GM12878 (cell line): Measurements from ENCODE around the gene SULT2B1. TPM values are rescaled to one million over a fixed set of nuclear protein-coding genes. Genes with fewer than 3 reads are reported as not detected.

Experiments used
- ATAC-seq: fragments of 200-7000 bp; cut with Tn5 transposase; 3 replicates; pipeline ENCODE4 v1.9.1; 2020; ENCODE audit warnings: mild to moderate bottlenecking, moderate library complexity
- BruUV-seq: library from RNA; stranded (reverse); fragments of 400-500 nt; replicated peaks from 2 replicates; lab custom pipeline; 2021; lab: Mats Ljungman, UMichigan
- CTCF ChIA-PET: fragments of 300-600 bp; sonication (Branson Sonifier 250); formaldehyde crosslinking; extraction: SDS; loops from one replicate; lab custom pipeline; 2021; ENCODE audit warnings: inconsistent platforms; lab: Yijun Ruan, JAX
- POLR2A ChIA-PET: fragments of 350-600 bp; formaldehyde crosslinking; extraction: SDS; loops from one replicate; lab custom pipeline; 2021; ENCODE audit warnings: inconsistent platforms; lab: Charles Lee
- RAD21 ChIA-PET: fragments of 300-600 bp; sonication (Branson Sonifier 250); formaldehyde crosslinking; loops from one replicate; lab custom pipeline; 2023; ENCODE audit warnings: antibody characterized with exemption; ENCODE audit not compliant: unreplicated experiment; lab: Charles Lee
- SMC1A ChIA-PET: fragments of 300-600 bp; sonication (Branson Sonifier 250); formaldehyde crosslinking; loops from one replicate; lab custom pipeline; 2023; ENCODE audit not compliant: unreplicated experiment, uncharacterized antibody; lab: Charles Lee
- DNase-seq: peaks from one replicate; pipeline ENCODE4 v3.0.0-alpha.2; 2011; ENCODE audit warnings: low read depth, low spot score
- FAIRE-seq: peaks from 3 replicates; lab custom pipeline; 2011; peaks lifted over from hg19 to GRCh38; lab: Jason Lieb, UNC
- H2AFZ ChIP-seq: 2 replicates; pipeline ENCODE4 v1.6.0; 2011; ENCODE audit warnings: low read depth, low read length, control low read depth; ENCODE audit not compliant: control insufficient read depth
- H3K27ac ChIP-seq: 2 replicates; pipeline ENCODE4 v1.5.1; 2011; ENCODE audit warnings: control low read depth; ENCODE audit not compliant: control insufficient read depth, insufficient read depth
- H3K27me3 ChIP-seq, 2 experiments: replicated peaks in 1 of 2; 2 replicates each; pipeline versions ENCODE4 v1.6.0 to v1.6.1; 2011; ENCODE audit warnings: low read length in 1 of 2; ENCODE audit not compliant: control insufficient read depth in 2 of 2, insufficient read depth in 2 of 2
- H3K36me3 ChIP-seq, 2 experiments: 2 replicates each; pipeline ENCODE4 v1.5.1; 2011; ENCODE audit warnings: low read length in 1 of 2; ENCODE audit not compliant: control insufficient read depth in 2 of 2, insufficient read depth in 2 of 2
- H3K4me1 ChIP-seq: 2 replicates; pipeline ENCODE4 v1.6.1; 2011; ENCODE audit warnings: mild to moderate bottlenecking, low read length, moderate library complexity, mixed read lengths; ENCODE audit not compliant: control insufficient read depth, insufficient read depth
- H3K4me2 ChIP-seq: 2 replicates; pipeline ENCODE4 v1.6.0; 2011; ENCODE audit warnings: control low read depth; ENCODE audit not compliant: control insufficient read depth, insufficient read depth
- H3K4me3 ChIP-seq: fragments of 200-600 bp; sonication (generic); 2 replicates; pipeline ENCODE4 v1.5.1; 2016
- H3K79me2 ChIP-seq: 2 replicates; pipeline ENCODE4 v1.6.0; 2011; ENCODE audit warnings: low read length; ENCODE audit not compliant: control insufficient read depth, insufficient read depth
- H3K9ac ChIP-seq: 2 replicates; pipeline ENCODE4 v1.8.0; 2011; ENCODE audit warnings: low read length, control low read depth, mixed read lengths; ENCODE audit not compliant: control insufficient read depth, insufficient read depth
- H3K9me3 ChIP-seq: replicated peaks from 3 replicates; pipeline ENCODE4 v1.5.1; 2011; ENCODE audit warnings: mild to moderate bottlenecking, low read length; ENCODE audit not compliant: control insufficient read depth, insufficient read depth
- H4K20me1 ChIP-seq: 2 replicates; pipeline ENCODE4 v1.6.0; 2011; ENCODE audit not compliant: control insufficient read depth, insufficient read depth
- BACH1 ChIP-seq: fragments of 450-650 bp; IDR thresholded peaks from 2 replicates; pipeline ENCODE4 v1.6.1; 2017; ENCODE audit warnings: mild to moderate bottlenecking, borderline replicate concordance
- DPF2 ChIP-seq: fragments of 450-650 bp; IDR thresholded peaks from 2 replicates; pipeline ENCODE4 v1.6.1; 2017; ENCODE audit warnings: mild to moderate bottlenecking
- LARP7 ChIP-seq: fragments of 450-650 bp; IDR thresholded peaks from 2 replicates; pipeline ENCODE4 v1.6.1; 2017; ENCODE audit warnings: mild to moderate bottlenecking
- SPI1 ChIP-seq: IDR thresholded peaks from 2 replicates; pipeline ENCODE4 v1.6.1; 2011; ENCODE audit warnings: low read depth, mild to moderate bottlenecking, low read length, moderate library complexity, borderline replicate concordance; ENCODE audit not compliant: insufficient read depth
- WGBS: methylation state at CpG from one replicate; pipeline ENCODE4 v1.1.6; 2016; ENCODE audit warnings: low lambda C conversion rate; ENCODE audit not compliant: insufficient replicate concordance, insufficient coverage; ENCODE audit errors: missing lambda C conversion rate; 5-methylcytosine and 5-hydroxymethylcytosine counted together
- in situ Hi-C: fragments of 300-500 bp; cut with MboI; formaldehyde crosslinking; loops from 9 replicates; pipeline ENCODE4 v1.14.3; 2018; ENCODE audit warnings: mixed read lengths
- intact Hi-C: fragments of 100-400 bp; cut with micrococcal nuclease; formaldehyde crosslinking; loops from one replicate; pipeline ENCODE4 v1.14.2; 2022; ENCODE audit not compliant: unreplicated experiment
- polyA plus RNA-seq, 11 experiments: library from polyadenylated mRNA; depleted of rRNA in 4 of 11; unstranded in 6 of 11; stranded (reverse) in 5 of 11; fragments of >200 nt; fragmentation: Nextera tagmentation in 4 of 11; fragmentation: Illumina TruSeq in 1 of 11; extraction: Ambion mirVana in 4 of 11; extraction: Trizol in 1 of 11; gene quantifications; 1 replicate in 1 of 11; 2 replicates in 10 of 11; pipeline versions ENCODE4 v1.2.1 to v1.2.3, GENCODE V29; 2011 to 2016; ENCODE audit warnings: inconsistent platforms in 2 of 11, missing spikeins in 2 of 11, low read depth in 1 of 11
- total RNA-seq, 4 experiments: library from RNA; depleted of rRNA in 3 of 4; stranded (reverse); fragments of >200 nt in 3 of 4; fragmentation: Illumina TruSeq in 1 of 4; extraction: Trizol in 1 of 4; gene quantifications; 2 replicates each; pipeline versions ENCODE4 v1.2.1 to v1.2.3, GENCODE V29; 2013 to 2021
- TF ChIP-seq, protein P1 (sequence below): fragments of 450-650 bp; IDR thresholded peaks from 2 replicates; pipeline ENCODE4 v1.6.1; 2016; ENCODE audit warnings: mild to moderate bottlenecking
- TF ChIP-seq, protein P2 (sequence below): IDR thresholded peaks from 2 replicates; pipeline ENCODE4 v1.6.1; 2011; ENCODE audit warnings: low read depth, mild to moderate bottlenecking, low read length, moderate library complexity, borderline replicate concordance; ENCODE audit errors: extremely low read depth
- TF ChIP-seq, protein P3 (sequence below): fragments of 450-650 bp; IDR thresholded peaks from 2 replicates; pipeline ENCODE4 v1.6.1; 2018; ENCODE audit warnings: borderline replicate concordance, mild to moderate bottlenecking; ENCODE audit not compliant: partially characterized antibody
- TF ChIP-seq, protein P4 (sequence below): fragments of 450-650 bp; IDR thresholded peaks from 2 replicates; pipeline ENCODE4 v1.6.1; 2016; ENCODE audit warnings: mild to moderate bottlenecking, moderate library complexity, borderline replicate concordance

The SULT2B1 gene
- total and polyA plus RNA-seq, 10 of the 15 experiments (the other 5 are each of a cell fraction or from before 2014, with no cell fraction given) = 0.11 to 0.14 TPM; not detected in 8

DNA sequence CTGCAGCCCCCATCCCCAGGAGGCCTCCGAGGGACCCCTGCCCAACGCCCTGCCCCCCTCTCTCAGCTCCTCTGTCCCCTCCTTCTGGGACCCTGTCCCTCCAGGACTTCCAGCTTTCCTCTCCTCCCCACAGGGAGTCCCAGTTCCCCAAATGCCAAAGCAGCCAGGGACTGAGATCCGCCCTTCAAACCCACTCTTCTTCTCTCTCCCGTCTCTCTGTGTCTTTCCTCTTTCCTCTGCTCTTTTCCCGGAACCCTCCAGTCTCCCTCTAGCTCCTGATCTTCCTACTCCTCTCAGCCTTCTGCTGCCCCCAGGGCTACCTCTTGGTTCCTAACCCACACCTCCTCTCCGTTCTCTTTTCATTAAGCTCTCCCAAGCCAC is 93.6 kb downstream of the SULT2B1 start:
- Histone ChIP-seq H4K20me1 (no peaks in the 10 kb centered on the region), H3K4me2 (peak overlapping the region; percentile 97), H3K9me3 (no peaks in the 10 kb centered on the region), H2AFZ (peak overlapping the region; percentile 88), H3K27ac (peak overlapping the region; percentile 15; the same call in 1 of the 2 replicates), H3K4me1 (peaks cover 20% of the 10 kb centered on the region), H3K9ac (peak overlapping the region; percentile 37; the same call in 1 of the 2 replicates), H3K36me3 (no peaks in the 10 kb centered on the region), H3K79me2 (no peaks in the 10 kb centered on the region), H3K4me3 (peak overlapping the region; percentile 91; the same call in 1 of the 2 replicates), H3K27me3 (no peaks in the 10 kb centered on the region)
- BruUV-seq = no TSS peak
- ATAC-seq (no peak; the same call in 2 of the 3 replicates), FAIRE-seq (no peak), DNase-seq (no peak)
- TF ChIP-seq, protein P1, sequence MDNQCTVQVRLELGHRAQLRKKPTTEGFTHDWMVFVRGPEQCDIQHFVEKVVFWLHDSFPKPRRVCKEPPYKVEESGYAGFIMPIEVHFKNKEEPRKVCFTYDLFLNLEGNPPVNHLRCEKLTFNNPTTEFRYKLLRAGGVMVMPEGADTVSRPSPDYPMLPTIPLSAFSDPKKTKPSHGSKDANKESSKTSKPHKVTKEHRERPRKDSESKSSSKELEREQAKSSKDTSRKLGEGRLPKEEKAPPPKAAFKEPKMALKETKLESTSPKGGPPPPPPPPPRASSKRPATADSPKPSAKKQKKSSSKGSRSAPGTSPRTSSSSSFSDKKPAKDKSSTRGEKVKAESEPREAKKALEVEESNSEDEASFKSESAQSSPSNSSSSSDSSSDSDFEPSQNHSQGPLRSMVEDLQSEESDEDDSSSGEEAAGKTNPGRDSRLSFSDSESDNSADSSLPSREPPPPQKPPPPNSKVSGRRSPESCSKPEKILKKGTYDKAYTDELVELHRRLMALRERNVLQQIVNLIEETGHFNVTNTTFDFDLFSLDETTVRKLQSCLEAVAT = 0 out of 2 replicates have a peak, but pooled peaks have one; percentile 8
- TF ChIP-seq SPI1 = 0 out of 2 replicates have a peak, but pooled peaks have one; percentile 13
- TF ChIP-seq BACH1 = no peak
- TF ChIP-seq, protein P2, sequence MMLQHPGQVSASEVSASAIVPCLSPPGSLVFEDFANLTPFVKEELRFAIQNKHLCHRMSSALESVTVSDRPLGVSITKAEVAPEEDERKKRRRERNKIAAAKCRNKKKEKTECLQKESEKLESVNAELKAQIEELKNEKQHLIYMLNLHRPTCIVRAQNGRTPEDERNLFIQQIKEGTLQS = no peak
- TF ChIP-seq, protein P3, sequence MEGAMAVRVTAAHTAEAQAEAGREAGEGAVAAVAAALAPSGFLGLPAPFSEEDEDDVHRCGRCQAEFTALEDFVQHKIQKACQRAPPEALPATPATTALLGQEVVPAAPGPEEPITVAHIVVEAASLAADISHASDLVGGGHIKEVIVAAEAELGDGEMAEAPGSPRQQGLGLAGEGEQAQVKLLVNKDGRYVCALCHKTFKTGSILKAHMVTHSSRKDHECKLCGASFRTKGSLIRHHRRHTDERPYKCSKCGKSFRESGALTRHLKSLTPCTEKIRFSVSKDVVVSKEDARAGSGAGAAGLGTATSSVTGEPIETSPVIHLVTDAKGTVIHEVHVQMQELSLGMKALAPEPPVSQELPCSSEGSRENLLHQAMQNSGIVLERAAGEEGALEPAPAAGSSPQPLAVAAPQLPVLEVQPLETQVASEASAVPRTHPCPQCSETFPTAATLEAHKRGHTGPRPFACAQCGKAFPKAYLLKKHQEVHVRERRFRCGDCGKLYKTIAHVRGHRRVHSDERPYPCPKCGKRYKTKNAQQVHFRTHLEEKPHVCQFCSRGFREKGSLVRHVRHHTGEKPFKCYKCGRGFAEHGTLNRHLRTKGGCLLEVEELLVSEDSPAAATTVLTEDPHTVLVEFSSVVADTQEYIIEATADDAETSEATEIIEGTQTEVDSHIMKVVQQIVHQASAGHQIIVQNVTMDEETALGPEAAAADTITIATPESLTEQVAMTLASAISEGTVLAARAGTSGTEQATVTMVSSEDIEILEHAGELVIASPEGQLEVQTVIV = peak; percentile 14
- TF ChIP-seq DPF2 = no peak
- 0 out of 2 replicates have a peak, but pooled peaks have one; percentile 40 for TF ChIP-seq LARP7
- TF ChIP-seq, protein P4, sequence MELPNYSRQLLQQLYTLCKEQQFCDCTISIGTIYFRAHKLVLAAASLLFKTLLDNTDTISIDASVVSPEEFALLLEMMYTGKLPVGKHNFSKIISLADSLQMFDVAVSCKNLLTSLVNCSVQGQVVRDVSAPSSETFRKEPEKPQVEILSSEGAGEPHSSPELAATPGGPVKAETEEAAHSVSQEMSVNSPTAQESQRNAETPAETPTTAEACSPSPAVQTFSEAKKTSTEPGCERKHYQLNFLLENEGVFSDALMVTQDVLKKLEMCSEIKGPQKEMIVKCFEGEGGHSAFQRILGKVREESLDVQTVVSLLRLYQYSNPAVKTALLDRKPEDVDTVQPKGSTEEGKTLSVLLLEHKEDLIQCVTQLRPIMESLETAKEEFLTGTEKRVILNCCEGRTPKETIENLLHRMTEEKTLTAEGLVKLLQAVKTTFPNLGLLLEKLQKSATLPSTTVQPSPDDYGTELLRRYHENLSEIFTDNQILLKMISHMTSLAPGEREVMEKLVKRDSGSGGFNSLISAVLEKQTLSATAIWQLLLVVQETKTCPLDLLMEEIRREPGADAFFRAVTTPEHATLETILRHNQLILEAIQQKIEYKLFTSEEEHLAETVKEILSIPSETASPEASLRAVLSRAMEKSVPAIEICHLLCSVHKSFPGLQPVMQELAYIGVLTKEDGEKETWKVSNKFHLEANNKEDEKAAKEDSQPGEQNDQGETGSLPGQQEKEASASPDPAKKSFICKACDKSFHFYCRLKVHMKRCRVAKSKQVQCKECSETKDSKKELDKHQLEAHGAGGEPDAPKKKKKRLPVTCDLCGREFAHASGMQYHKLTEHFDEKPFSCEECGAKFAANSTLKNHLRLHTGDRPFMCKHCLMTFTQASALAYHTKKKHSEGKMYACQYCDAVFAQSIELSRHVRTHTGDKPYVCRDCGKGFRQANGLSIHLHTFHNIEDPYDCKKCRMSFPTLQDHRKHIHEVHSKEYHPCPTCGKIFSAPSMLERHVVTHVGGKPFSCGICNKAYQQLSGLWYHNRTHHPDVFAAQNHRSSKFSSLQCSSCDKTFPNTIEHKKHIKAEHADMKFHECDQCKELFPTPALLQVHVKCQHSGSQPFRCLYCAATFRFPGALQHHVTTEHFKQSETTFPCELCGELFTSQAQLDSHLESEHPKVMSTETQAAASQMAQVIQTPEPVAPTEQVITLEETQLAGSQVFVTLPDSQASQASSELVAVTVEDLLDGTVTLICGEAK = no peak
- SMC1A ChIA-PET = interaction anchor here (0.7 to 2.4 kb wide), 15 partner anchors 8 to 348 kb away, joined by 3 to 13 read pairs (median 4); partner anchors contain the start of genes DBP, GYS1 and RUVBL2
- intact Hi-C loops = loop anchor here (5.0 kb wide), 1 partner anchor 192 kb away; the partner anchor contains the start of gene HSD17B14
- POLR2A ChIA-PET = interaction anchor here (0.6 to 2.0 kb wide), 11 partner anchors 9 to 325 kb away, joined by 3 to 15 read pairs (median 4); partner anchors contain the start of genes PPP1R15A, RPL18 and SPHK2
- CTCF ChIA-PET = interaction anchor here (0.6 to 3.6 kb wide), 27 partner anchors 8 to 354 kb away, joined by 3 to 31 read pairs (median 4); partner anchors contain the start of genes GYS1, HSD17B14, RPL18 and RUVBL2
- RAD21 ChIA-PET = interaction anchor here (0.6 to 2.1 kb wide), 26 partner anchors 12 to 487 kb away, joined by 3 to 18 read pairs (median 4); partner anchors contain the start of genes GYS1, HSD17B14, RPL18 and RUVBL2
- WGBS = 0% methylated on average over 6 of the region's 6 CpGs
- in situ Hi-C loops = loop anchor here (5.0 to 25.0 kb wide), 2 partner anchors 192 to 1242 kb away; partner anchors contain the start of genes AKT1S1, HSD17B14, IL4I1 and TBC1D17
